Loucy (cell line): Measurements from ENCODE around the gene HYCC1.

Experiments
- H2AFZ ChIP-seq: fragments of 200-600 bp; sonication (generic); 2 replicates; pipeline ENCODE4 v1.6.0; 2016; ENCODE audit warnings: antibody characterized with exemption, mild to moderate bottlenecking, low read length, moderate library complexity
- H3F3A ChIP-seq: fragments of 200-600 bp; 2 replicates; pipeline ENCODE4 v1.6.0; 2016; ENCODE audit warnings: antibody characterized with exemption, low read depth, mild to moderate bottlenecking
- H3K27me3 ChIP-seq: fragments of 200-600 bp; sonication (generic); 2 replicates; pipeline ENCODE4 v1.6.1; 2014; ENCODE audit warnings: low read length, mild to moderate bottlenecking; ENCODE audit not compliant: insufficient read depth, poor library complexity, severe bottlenecking
- H3K36me3 ChIP-seq: fragments of 200-600 bp; sonication (generic); 2 replicates; pipeline ENCODE4 v1.6.1; 2016; ENCODE audit warnings: low read length; ENCODE audit not compliant: insufficient read depth
- H3K4me1 ChIP-seq: fragments of 200-600 bp; sonication (generic); 2 replicates; pipeline ENCODE4 v1.5.1; 2014; ENCODE audit warnings: low read length, mild to moderate bottlenecking; ENCODE audit not compliant: insufficient read depth, poor library complexity, severe bottlenecking
- H3K4me2 ChIP-seq: fragments of 200-600 bp; sonication (generic); 2 replicates; pipeline ENCODE4 v1.6.0; 2014; ENCODE audit warnings: antibody characterized with exemption, low read length, low read depth, mild to moderate bottlenecking; ENCODE audit not compliant: poor library complexity, severe bottlenecking
- H3K4me3 ChIP-seq: fragments of 200-600 bp; sonication (generic); 2 replicates; pipeline ENCODE4 v1.5.1; 2014; ENCODE audit warnings: low read length, mild to moderate bottlenecking, mixed read lengths; ENCODE audit not compliant: poor library complexity, severe bottlenecking
- H3K79me2 ChIP-seq: fragments of 200-600 bp; sonication (generic); 2 replicates; pipeline ENCODE4 v1.6.1; 2014; ENCODE audit warnings: low read length; ENCODE audit not compliant: insufficient read depth
- H3K9ac ChIP-seq: fragments of 200-600 bp; sonication (generic); 2 replicates; pipeline ENCODE4 v1.6.0; 2014; ENCODE audit warnings: mild to moderate bottlenecking, low read depth, low read length, moderate library complexity; ENCODE audit not compliant: poor library complexity, severe bottlenecking
- H3K9me2 ChIP-seq: fragments of 200-600 bp; sonication (generic); replicated peaks from 2 replicates; pipeline ENCODE4 v1.6.1; 2016; ENCODE audit warnings: low read depth, low read length, mixed read lengths
- H3K9me3 ChIP-seq: fragments of 200-600 bp; sonication (generic); 2 replicates; pipeline ENCODE4 v1.6.1; 2014; ENCODE audit warnings: mild to moderate bottlenecking, antibody characterized with exemption, low read length, low read depth; ENCODE audit not compliant: insufficient read depth
- H4K20me1 ChIP-seq: fragments of 200-600 bp; sonication (generic); 2 replicates; pipeline ENCODE4 v1.6.0; 2014; ENCODE audit warnings: antibody characterized with exemption, low read length, mild to moderate bottlenecking; ENCODE audit not compliant: insufficient read depth, poor library complexity, severe bottlenecking
- CTCF ChIP-seq: fragments of 200-600 bp; sonication (generic); conservative IDR thresholded peaks from 2 replicates; pipeline ENCODE4 v1.5.1; 2014; ENCODE audit warnings: mild to moderate bottlenecking, antibody characterized with exemption, low read length
- EZH2phosphoT487 ChIP-seq: fragments of 200-600 bp; IDR thresholded peaks from 2 replicates; pipeline ENCODE4 v1.6.1; 2018; ENCODE audit warnings: antibody characterized with exemption, mild to moderate bottlenecking, moderate library complexity, borderline replicate concordance

Gene HYCC1

GRCh38 chr7:23020742-23021401 lies 6.9 kb upstream of the HYCC1 start:
- TF ChIP-seq CTCF (no peak), EZH2phosphoT487 (no peak)
- Histone ChIP-seq H3K4me2 (no peak overlapping the region), H3F3A (0 out of 2 replicates have a peak, but pooled peaks cover 3% of the 10 kb centered on the region), H3K4me3 (no peak overlapping the region), H3K4me1 (peaks cover 21% of the 10 kb centered on the region), H3K9me3 (no peaks in the 10 kb centered on the region), H3K9me2 (no peaks in the 10 kb centered on the region), H3K36me3 (no peaks in the 10 kb centered on the region), H3K79me2 (no peaks in the 10 kb centered on the region), H2AFZ (no peak overlapping the region), H4K20me1 (no peaks in the 10 kb centered on the region), H3K9ac (no peak overlapping the region), H3K27me3 (peaks cover 4% of the 10 kb centered on the region)

- TF ChIP-seq CTCF (no peak), EZH2phosphoT487 (no peak)
- Histone ChIP-seq H2AFZ (no peak overlapping the region), H4K20me1 (no peaks in the 10 kb centered on the region), H3K4me2 (no peak overlapping the region), H3K9me3 (no peaks in the 10 kb centered on the region), H3K9me2 (no peaks in the 10 kb centered on the region), H3K79me2 (no peaks in the 10 kb centered on the region), H3K9ac (no peak overlapping the region), H3K4me3 (no peak overlapping the region), H3K36me3 (no peaks in the 10 kb centered on the region), H3F3A (0 out of 2 replicates have a peak, but pooled peaks cover 3% of the 10 kb centered on the region), H3K27me3 (no peaks in the 10 kb centered on the region), H3K4me1 (peaks cover 30% of the 10 kb centered on the region)
These were observed 4.8 kb upstream of the HYCC1 start for GRCh38 chr7:23018750-23019149.

- Histone ChIP-seq H3K36me3 (no peaks in the 10 kb centered on the region), H3K4me1 (peaks cover 35% of the 10 kb centered on the region), H4K20me1 (peaks cover 11% of the 10 kb centered on the region), H3K4me2 (peak overlapping the region; percentile 71), H3K9me2 (no peaks in the 10 kb centered on the region), H2AFZ (peak overlapping the region; percentile 65), H3K4me3 (peak overlapping the region; percentile 53), H3K27me3 (no peaks in the 10 kb centered on the region), H3F3A (0 out of 2 replicates have a peak, but pooled peaks cover 3% of the 10 kb centered on the region), H3K79me2 (peaks cover 11% of the 10 kb centered on the region), H3K9ac (no peak overlapping the region), H3K9me3 (no peaks in the 10 kb centered on the region)
- TF ChIP-seq CTCF (no peak), EZH2phosphoT487 (no peak)
These were observed 3.4 kb upstream of the HYCC1 start for GRCh38 chr7:23017309-23017708.
